MCF 10A (cell line): ENCODE results near the gene CBX7. TPM values are rescaled to one million over a fixed set of nuclear protein-coding genes. Genes with fewer than 3 reads are reported as not detected.

ENCODE experiments used
- BruUV-seq: library from RNA; stranded (reverse); fragments of 400-500 nt; replicated peaks from 2 replicates; lab custom pipeline; 2021; lab: Mats Ljungman, UMichigan
- CTCF ChIA-PET: fragments of 300-600 bp; sonication (Branson Sonifier 250); formaldehyde crosslinking; extraction: SDS; loops from one replicate; lab custom pipeline; 2021; ENCODE audit warnings: antibody characterized with exemption, inconsistent platforms; lab: Yijun Ruan, JAX
- POLR2A ChIA-PET: fragments of 300-600, 350-650 bp; sonication (Branson Sonifier 250); formaldehyde crosslinking; extraction: SDS; loops from one replicate; lab custom pipeline; 2020; ENCODE audit warnings: antibody characterized with exemption, inconsistent platforms; lab: Yijun Ruan, JAX
- DNase-seq: peaks from one replicate; pipeline ENCODE4 v3.0.0-alpha.2; 2018; ENCODE audit not compliant: unreplicated experiment
- H3K27ac Mint-ChIP-seq: one replicate; pipeline ENCODE4 v1.8.0; 2022; ENCODE audit warnings: mild to moderate bottlenecking, low read depth, mixed read lengths; ENCODE audit not compliant: unreplicated experiment
- H3K27me3 Mint-ChIP-seq: one replicate; pipeline ENCODE4 v1.8.0; 2022; ENCODE audit warnings: mixed read lengths; ENCODE audit not compliant: insufficient read depth, unreplicated experiment
- H3K36me3 Mint-ChIP-seq: one replicate; pipeline ENCODE4 v1.8.0; 2022; ENCODE audit warnings: mild to moderate bottlenecking, moderate library complexity, mixed read lengths; ENCODE audit not compliant: insufficient read depth, unreplicated experiment
- H3K4me1 Mint-ChIP-seq: one replicate; pipeline ENCODE4 v1.8.0; 2022; ENCODE audit warnings: mixed read lengths; ENCODE audit not compliant: insufficient read depth, unreplicated experiment
- H3K4me3 Mint-ChIP-seq: one replicate; pipeline ENCODE4 v1.8.0; 2022; ENCODE audit warnings: mild to moderate bottlenecking, moderate library complexity, mixed read lengths; ENCODE audit not compliant: unreplicated experiment
- H3K9me3 Mint-ChIP-seq: one replicate; pipeline ENCODE4 v1.8.0; 2022; ENCODE audit warnings: mixed read lengths; ENCODE audit not compliant: unreplicated experiment
- CTCF ChIP-seq: fragments of 200-600 bp; IDR thresholded peaks from one replicate; pipeline ENCODE4 v1.8.0; 2022; ENCODE audit warnings: antibody characterized with exemption, mild to moderate bottlenecking; ENCODE audit not compliant: unreplicated experiment
- intact Hi-C: fragments of 100-400 bp; cut with micrococcal nuclease; formaldehyde crosslinking; loops from 2 replicates; pipeline ENCODE4 v1.14.1; 2022
- total RNA-seq: library from RNA; stranded (reverse); gene quantifications from 2 replicates; pipeline ENCODE4 v1.2.3, GENCODE V29; 2022

The CBX7 gene
- total RNA-seq, 1 experiment from 2014 or later = 5.3 TPM

- intact Hi-C loops = no loop called here
- Mint-ChIP-seq H3K9me3 (no peaks in the 10 kb centered on the region), H3K4me3 (no peak overlapping the region), H3K36me3 (no peaks in the 10 kb centered on the region), H3K27me3 (no peaks in the 10 kb centered on the region), H3K27ac (no peak overlapping the region), H3K4me1 (no peaks in the 10 kb centered on the region)
- ChIA-PET POLR2A (no interaction called here), CTCF (interaction anchor here (0.5 kb wide), 1 partner anchor 21 kb away, joined by 5 read pairs; no protein-coding TSS in a partner anchor)
- DNase-seq = no peak
- BruUV-seq = no TSS peak
- TF ChIP-seq CTCF = no peak
Measured at GRCh38 chr22:39185601-39186012, 33.1 kb upstream of the CBX7 start.

- H3K4me1 Mint-ChIP-seq = no peaks in the 10 kb centered on the region
- H3K4me3 Mint-ChIP-seq = no peak overlapping the region
- H3K9me3 Mint-ChIP-seq = no peaks in the 10 kb centered on the region
- intact Hi-C loops = no loop called here
- no TSS peak for BruUV-seq
- no peaks in the 10 kb centered on the region for H3K27me3 Mint-ChIP-seq
- no peak for DNase-seq
- ChIA-PET POLR2A (interaction anchor here (0.8 kb wide), 1 partner anchor 134 kb away, joined by 3 read pairs; no protein-coding TSS in a partner anchor), CTCF (interaction anchor here (0.5 to 1.0 kb wide), 4 partner anchors 21 to 328 kb away, joined by 3 to 6 read pairs (median 4); no protein-coding TSS in a partner anchor)
- TF ChIP-seq CTCF = no peak
- no peaks in the 10 kb centered on the region for H3K36me3 Mint-ChIP-seq
- H3K27ac Mint-ChIP-seq = no peak overlapping the region
Measured at GRCh38 chr22:39184586-39185577, 32.4 kb upstream of the CBX7 start.

- no peak for DNase-seq
- TF ChIP-seq CTCF = no peak
- ChIA-PET CTCF (interaction anchor here (0.5 to 1.0 kb wide), 4 partner anchors 8 to 328 kb away, joined by 3 to 6 read pairs (median 4); no protein-coding TSS in a partner anchor), POLR2A (interaction anchor here (0.8 to 1.1 kb wide), 2 partner anchors 13 to 134 kb away, joined by 3 read pairs; no protein-coding TSS in a partner anchor)
- H3K27me3 Mint-ChIP-seq = no peaks in the 10 kb centered on the region
- H3K36me3 Mint-ChIP-seq = no peaks in the 10 kb centered on the region
- no peak overlapping the region for H3K4me3 Mint-ChIP-seq
- no peak overlapping the region for H3K27ac Mint-ChIP-seq
- intact Hi-C loops = no loop called here
- H3K9me3 Mint-ChIP-seq = no peaks in the 10 kb centered on the region
- no TSS peak for BruUV-seq
- H3K4me1 Mint-ChIP-seq = peaks cover 5% of the 10 kb centered on the region
Measured at GRCh38 chr22:39183991-39184585, 31.6 kb upstream of the CBX7 start.
